Stimulated activated CD4-positive, alpha-beta T cell treated with anti-CD3 and anti-CD28 coated beads, Interleukin-2, amount 100 ng/mL, for 48 hours (primary cell): ENCODE data around the gene LCNL1.
"Not testable (repeated sequence)": the region's sequence is repeated elsewhere in the genome, so short reads cannot be mapped to it uniquely, and the experiment has no call there.

Experiments used
- DNase-seq, 2 donors: peaks; one replicate each; pipeline ENCODE4 v3.0.0-alpha.2; 2020

LCNL1 gene

DNA sequence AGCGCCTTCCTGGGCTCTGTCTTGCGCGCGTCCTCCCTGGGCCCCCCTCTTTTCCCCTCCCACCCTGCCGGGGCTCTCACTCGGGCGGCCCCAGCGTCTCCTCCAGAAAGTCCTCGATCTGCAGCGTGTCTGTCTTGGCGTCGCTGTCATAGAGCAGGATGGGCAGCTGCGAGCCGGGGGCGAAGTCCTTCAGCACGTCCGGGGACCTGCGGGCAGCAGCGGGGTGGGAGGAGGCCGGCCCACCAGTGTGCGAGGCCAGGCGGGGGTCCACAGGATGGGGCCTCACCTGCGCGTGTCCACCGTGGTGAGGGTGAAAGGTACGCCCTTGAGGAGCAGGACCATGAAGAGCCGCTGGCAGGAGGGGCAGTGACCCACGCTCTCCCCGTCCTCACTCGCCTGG lies 12.6 kb downstream of the LCNL1 start:
- DNase-seq: no peak

DNA sequence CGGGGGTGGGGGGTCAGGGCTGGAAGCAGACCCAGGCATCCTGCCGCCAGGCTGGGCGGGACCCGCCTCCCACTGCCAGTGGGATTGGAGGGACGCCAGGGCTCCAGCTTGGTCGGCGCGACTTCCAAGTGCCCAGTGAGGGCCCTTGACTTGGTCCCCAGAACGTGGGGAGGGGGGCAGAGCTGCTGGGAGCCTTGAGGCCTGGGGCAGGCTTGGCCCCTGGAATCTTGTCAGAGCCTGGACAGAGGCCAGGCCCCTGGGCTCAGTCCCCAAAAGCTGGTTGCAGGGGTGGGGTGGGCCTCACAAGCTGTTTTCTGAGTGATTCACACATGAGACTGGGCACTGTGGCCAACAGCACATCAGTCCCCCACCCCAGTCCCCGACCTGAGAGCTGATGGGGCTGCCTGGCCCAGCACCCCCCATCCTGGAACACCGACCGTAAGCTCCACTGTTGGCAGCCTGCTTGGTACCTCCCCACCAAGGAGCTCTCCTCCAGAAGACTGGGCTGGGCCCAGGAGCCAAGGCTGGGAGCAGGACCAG lies 13.0 kb downstream of the LCNL1 start:
- DNase-seq: no peak

DNA sequence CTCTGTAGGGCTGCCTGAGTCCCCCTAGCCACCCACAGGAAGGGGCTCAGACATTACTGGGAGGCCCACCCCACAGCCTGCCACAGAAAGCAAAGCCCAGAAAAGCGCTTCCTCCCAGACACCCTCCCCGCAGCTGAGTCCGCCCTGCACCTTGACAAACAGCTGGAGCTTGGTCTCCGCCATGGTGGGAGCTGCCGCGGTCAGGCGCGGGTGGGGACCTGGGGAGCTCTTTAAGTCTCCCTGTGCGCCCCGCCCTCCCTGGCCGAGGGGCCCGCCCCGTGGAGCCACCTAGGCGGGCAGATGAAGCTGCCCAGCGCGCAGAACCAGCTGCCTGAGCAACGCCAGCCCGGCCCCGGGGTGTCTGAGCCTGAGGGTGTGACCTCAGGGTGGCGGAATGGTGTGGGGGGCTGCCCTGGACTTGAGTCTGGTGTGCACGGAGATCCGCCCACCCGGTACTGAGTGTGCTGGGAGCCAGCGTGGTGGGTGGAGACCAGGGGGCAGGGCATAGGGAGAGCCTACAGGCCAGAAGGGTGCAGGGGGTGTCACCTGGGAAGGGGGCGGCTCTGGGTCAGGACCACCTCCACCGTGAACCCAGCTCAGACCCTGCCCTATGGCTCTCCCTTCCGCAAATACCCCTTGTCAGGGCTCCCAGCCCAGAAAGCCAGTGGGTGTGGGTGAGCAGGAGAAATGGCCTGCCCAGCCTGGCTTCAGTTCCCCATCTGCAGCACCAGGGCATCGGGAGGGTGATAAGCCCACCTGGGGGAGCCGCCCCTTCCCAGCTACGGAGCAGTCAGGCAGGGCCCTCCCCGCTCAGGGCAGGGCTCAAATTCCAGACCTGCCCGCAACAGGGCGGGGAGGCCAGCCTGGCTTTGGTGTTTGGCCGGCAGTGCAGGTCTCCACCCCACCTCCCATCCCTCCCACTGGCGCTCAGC lies 13.8 kb downstream of the LCNL1 start, which contains the start of gene CLIC3:
Gene CLIC3, minus strand, starts transcription at position 208 of the 932 bp plus-strand sequence. Its CDS starts 25 bp downstream, at position 183.
- no peak for DNase-seq

DNA sequence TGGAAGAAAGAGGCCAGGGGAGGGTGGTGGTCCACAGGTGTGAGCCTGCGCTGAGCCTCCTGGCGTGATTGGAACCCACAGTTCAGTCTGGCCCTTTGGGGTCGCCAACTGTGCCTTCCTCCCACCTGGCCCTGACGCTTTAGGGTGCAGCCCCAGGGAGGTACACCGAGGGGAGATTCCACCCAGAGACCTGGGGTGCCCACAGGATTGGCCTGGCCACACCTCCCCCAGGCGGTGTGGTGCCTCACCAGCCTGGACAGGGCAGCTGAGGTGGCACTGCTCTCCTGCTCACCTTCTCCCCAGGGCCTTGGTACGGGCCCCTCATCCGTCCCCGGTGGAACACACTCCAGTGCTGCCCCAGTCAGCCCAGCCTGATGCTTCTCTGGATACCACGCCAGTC lies 14.6 kb downstream of the LCNL1 start:
- no peak for DNase-seq

DNA sequence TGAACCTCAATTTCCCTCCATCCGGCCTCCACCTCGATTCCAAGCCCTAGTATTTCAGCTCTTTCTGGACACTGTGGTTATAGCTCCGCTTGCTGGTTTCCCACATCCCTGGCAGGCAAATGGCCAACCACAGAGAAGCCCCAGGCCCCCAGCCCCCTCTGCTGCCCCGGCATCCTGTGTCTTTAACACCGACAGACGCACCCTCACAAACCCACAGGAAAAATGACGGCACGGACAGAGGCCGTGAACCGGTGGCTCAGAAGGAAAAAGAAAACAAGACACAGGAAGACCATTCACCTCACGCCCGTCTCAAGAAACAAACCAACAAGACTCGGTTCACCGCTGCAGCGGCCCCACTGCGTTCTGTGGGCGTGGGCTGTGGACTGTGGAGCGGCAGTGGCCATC lies 15.0 kb downstream of the LCNL1 start:
- DNase-seq: no peak

DNA sequence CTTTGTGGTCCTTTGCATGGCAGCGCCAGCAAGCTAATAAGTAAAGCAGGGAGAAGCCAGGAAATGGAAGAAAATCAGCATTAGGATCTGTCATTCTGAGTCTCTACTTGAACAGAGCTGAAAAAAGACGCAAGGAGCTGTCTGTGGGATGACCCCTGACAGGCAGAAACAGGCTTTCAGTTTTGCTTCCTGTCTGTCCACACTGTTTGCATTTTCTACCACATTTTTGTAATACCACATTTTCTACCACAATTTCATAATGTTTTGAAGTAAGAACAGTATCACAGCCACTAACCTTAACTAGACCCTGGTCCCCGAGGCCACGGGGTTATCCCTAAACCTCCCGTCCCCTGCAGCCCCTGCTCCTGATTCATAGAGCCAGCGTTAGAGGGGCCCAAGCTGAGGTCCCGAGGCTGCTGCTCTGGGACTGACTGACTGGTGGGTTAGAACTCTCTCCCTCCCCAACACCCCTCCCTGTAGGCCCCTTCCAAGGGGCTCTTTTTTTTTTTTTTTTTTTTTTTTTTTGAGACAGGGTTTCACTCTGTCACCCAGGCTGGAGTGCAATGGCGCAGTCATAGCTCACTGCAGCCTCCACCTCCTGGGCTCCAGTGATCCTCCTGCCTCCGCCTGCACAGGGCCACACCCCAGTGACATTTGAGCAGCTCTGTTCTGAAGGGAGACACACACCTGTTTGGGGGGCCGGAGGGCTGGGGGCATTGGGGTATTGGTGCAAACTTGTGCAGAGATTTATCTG lies 17.6 kb downstream of the LCNL1 start:
- no peak for DNase-seq

DNA sequence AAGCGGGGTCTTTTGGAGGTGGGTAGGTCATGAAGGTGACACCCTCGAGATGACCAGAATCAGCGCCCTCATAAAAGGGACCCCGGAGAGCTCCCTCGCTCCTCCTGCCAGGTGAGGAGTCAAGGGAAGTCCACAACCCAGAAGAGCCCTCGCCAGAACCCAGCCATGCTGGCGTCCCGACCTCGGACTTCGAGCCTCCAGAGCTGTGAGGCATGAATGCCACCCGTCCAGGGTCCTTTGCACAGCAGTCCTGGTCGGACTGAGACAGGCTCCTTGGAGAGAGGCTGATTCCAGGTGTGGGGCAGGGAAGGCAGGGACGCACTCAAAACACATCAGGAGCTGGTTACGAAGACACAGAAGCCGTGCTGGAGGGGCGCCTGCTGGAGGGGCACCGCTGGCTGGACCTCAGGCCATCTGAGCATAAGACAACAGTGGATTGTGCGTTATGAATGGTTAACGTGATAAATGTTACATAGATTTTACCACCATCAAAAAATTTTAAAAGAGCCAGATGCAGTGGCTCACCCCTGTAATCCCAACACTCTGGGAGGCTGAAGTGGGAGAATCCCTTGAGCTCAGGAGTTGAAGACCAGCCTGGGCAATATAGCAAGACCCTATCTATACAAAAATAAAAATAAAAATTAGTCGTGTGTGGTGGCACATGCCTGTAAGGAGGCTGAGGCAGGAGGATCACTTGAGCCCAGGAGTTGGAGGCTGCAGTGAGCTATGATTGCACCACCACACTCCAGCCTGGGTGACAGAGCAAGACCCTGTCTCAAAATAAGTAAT lies 19.3 kb downstream of the LCNL1 start:
- no peak for DNase-seq

DNA sequence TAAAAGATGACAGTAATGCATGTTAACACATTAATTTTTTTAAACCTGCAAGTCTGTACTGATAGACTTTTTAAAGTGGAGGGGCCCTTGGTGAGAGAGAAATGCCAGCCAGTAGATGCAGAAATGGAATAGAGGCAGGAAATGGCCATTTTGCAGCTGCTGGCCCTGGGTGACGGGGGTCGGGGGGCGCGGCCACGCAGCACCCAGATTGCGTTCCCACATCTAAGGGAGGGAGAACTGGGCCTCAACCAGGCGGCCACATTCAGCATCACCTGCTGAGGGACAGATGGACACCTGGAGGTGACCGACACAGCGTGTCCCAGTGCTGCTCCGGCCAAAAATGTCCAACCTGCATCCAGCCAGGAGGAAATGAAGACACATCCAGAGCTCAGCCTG lies 19.9 kb downstream of the LCNL1 start:
- no peak for DNase-seq

DNA sequence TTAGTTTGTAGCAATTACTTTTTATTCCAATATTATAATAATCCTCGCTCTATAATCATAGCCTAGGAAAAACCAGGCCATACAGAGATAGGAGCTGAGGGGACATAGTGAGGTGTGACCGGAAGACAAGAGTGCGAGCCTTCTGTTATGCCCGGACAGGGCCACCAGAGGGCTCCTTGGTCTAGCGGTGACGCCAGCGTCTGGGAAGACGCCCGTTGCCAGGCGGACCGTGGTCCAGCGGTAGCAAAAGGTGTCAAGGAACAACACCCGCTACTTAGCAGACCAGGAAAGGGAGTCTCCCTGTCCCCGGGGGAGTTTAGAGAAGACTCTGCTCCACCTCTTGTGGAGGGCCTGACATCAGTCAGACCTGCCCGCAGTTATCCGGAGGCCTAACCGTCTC lies 21.5 kb downstream of the LCNL1 start:
- DNase-seq: not testable (repeated sequence)

DNA sequence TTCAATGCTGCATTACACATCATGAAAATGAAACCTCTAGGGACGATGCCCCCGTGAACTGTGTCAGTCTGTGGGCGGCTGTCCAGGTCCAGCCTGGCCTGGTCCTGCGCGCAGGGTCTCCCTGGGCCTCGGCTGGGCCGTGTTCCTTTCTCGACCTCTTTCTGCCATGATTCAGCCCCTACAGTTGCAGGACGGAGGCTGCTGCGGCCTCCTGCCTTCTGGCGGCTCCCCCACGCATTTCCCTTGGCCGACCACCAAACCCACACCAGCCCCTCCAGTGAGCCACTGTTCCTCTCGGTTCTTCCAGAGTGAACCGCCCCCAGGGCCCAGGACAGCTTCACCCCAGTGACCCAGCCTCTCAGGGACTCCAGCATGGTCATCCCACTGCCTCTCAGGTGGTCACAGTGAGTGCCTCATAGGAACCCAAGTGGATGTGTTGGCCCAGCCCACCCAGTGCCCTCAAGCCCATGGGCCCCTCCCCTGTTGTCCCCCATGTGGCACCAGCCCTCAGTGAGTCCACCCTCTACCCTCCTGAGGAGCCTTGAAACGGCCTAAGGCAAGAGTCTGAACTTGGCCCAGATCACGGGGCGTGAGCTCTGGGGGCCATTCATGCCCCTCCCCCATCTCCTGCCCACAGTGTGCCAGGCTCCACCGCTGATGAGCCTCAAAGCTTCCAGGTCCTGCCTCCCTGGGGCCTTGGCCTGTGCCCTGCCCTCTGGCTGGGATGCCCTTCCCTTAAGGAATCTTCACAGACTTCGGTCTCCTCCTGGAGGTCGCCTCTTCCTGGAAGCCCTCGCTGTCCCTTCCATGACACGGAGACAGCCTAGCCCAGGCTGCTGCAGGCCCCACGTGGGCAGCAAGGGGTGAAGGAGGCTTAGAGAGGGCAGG lies 23.6 kb downstream of the LCNL1 start:
- DNase-seq: no peak

DNA sequence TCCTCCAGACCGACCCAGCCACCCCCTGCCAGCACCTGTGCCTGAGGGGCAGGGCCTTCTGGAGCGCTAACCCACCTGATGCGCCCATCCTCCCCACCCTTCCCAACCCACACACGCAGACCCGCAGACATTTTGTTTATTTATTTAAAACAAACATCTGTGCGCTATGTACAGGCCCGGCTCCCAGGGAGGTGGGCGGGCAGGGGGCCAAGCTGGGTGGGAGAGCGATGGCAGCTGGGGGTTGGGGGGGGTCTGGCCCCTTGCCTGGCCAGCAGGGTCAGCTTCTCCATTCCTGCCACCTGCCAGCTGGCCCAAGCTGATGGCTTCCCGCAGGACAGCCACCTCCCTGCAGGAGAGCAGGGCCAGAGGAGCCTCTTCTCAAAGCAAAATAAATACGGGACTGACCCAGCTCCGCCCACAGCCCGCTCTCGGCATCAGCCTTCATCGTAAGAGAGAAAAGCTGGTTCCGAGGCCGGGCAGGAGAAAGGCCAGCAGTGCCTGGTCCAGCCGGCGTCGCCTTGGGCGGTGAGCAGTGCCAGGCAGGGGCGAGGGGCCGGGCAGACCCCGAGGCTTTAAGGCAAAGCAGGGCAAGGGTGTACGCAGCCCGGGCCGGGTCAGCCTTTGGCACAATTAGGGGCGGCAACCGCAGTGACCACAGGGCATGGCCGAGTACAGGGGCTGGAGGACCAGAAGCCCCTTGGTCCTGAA lies 24.5 kb downstream of the LCNL1 start:
- DNase-seq: no peak

DNA sequence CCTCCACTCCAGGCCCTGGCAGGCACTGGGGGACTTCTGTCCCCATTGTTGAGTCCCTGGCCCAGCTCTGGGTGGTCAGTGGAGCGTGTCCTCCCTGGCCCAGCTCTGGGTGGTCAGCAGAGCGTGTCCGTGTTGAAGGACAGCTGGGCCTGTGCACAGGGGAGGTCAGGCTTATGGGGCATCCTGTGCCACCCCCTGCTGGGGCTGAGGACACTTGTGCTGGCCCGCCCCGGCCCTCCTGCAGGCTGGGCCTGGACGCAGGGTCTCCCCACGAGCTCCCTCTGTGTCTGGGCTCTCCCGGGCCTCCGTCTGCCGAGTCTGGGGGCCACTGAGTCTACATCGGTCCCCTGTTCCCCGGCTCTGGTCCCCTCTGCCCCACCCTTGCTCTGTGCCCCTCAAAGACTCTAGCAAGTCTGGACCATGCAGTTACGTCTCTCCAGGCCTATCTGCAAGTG lies 25.1 kb downstream of the LCNL1 start:
- DNase-seq: no peak

DNA sequence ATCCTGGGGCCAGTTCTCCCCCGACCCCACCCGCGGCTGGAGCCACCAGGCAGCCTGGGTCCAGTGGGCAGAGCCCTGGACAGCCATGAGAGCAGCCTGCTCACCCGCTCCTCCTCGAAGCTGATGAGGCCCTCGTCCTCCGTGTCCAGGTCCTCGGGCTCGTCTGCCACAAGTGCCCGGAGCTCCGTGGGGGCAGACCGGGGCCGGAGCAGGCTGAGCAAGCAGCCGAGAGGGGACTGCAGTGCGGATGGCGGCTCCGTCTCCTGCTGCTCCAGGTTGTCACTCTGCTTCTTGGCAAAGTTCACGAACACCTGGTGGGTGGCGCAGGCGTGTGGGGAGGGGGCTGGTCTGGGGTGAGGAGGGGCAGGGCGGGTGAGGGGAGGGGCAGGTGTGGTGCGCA lies 25.5 kb downstream of the LCNL1 start:
- DNase-seq: no peak

DNA sequence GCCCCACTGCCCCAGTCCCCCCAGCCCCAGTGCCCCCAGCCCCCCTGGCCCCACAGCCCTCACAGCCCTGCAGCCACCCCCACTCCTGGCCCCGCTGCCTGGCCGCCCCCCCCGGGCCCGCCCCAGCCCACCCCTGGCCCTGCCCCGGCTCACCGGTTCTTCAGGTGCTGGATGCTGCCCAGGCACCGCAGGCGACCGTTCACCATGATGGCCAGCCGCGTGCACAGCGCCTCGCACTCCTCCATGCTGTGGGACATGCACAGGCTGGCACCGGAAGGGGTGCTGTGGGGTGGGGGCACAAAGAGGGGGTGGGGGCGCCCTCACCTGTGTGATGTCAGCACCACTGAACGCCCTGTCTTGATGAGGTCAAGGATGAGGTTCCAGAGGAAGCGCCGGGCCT lies 26.4 kb downstream of the LCNL1 start:
- DNase-seq: no peak

DNA sequence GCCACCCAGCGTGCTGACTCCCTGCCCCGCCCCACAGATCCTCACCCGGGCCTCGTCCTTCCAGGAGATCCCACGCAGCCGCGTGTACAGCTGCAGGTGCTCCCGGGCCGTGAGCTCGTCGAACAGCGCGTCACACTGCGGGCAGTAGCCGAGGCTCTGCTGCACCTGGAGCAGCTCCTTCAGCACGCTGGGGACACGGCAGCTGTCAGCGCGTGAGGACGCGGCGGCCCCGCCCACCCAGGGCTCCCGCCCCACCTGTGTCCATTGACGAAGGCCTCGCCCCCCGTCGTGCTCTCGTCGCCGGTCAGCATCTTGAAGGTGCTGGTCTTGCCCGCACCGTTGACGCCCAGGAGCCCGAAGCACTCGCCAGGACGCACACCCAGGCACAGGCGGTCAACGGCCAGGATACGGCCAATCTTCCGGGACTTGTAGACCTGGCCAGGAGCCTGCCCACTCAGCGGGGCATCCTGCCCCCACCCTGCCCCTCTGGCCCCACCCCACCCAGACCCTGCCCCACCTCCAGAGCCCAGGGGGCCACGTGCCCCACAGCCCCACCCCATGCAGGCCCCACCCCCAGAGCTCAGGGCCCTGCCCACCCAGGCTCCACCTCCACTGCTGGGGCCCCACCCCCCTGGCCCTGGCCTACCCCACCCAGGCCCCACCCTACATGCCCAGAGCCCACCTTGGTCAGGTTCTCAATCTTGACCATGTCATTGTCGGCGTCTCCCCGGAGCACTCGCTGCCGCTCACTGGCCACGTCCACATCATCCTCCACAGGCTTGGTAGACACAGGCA lies 27.3 kb downstream of the LCNL1 start:
- no peak for DNase-seq

DNA sequence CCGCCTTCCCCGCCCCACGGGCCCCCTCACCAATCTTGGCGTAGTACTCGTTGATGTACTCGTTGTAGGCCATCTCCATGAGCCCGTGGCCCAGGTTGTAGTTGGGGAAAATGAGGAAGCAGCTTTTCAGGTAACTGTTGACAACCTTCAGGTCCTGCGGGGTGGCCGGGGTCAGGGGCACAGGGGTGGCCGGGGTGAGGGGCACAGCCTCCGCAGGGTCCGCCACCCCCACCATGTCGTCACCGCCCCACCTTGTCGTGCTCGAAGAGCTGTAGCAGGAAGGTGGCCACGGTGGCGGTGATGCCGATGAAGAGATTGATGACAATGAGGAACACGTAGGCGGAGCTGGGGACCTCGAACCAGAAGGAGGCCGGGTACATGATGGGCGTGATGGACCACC lies 28.4 kb downstream of the LCNL1 start:
- DNase-seq: no peak

DNA sequence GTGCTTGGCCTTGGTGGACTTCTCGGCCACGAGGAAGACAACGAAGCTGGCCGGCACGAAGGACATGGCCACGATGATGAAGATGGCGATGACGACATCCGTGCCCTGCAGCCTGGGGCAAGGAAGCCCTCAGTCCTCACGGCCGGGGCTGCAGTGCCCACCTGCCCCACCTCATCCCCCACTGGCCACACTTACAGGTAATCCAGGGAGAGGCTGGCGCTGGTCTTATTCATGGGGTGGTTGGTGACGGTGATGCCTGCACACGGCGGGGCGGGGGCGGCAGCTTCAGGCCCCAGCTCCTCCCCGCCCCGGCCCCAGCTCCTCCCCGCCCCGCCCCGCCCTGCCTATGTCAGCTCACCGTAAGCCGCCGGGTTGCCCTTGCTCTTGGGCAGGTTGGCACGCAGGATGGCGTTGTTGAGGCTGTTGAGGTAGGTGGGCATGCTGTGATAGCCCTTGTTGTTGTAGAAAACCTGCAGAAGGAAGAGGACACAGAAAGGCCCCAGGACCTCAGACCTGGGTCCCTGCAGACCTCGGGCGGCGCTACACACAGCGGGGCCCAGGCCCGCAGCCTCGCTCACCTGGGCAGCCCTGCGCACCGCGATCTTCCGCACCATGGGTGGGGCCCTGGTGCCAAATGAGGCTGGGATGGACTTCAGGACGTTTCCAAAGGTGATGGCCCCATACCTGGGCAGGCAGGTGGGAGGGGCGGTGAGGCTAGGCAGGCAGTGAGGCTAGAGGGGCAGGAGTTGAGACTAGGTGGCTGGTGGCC lies 29.3 kb downstream of the LCNL1 start:
- no peak for DNase-seq

DNA sequence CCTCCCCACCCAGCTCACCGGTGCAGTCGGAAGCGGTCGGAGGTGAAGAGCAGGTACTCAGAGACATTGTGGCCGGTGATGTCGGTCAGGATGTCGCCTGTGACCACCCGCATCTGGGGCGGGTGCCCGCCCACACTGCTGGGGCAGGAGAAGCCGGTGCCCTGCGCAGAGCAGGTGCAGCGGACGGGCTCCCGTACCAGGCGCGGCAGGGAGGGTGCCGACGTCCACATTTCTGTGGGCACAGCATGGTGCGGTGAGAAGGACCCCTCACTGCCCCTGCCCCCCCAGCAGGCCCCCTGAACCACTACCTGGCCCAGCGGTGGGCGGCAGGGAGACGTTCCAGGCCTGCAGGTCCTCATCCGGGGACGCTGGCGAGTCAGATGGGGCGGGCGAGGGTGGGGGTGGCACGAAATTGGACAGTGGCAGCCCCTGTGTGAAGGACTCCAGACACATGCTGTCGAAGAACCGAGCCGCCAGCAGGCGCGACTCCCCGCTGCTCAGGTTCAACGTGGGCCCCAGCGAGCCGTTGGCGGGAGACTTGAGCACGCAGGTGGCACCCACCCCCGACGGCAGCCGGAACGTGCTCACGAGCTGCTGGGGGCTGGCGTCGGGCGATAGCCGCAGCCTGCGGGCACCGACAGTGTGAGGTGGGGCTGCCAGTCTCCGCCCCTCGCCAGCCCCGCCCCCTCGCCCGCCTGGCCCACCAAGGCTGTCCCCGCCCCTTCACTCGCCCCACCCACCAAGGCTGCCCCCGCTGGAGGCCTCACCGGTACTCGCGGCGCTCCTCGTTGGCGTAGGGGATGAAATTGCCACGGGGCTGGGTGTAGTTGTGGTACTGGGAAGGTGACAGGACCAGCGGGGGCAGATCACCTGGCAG lies 30.1 kb downstream of the LCNL1 start:
- DNase-seq: no peak
